ENCODE data around the gene PPIG. TPM values are rescaled to one million over a fixed set of nuclear protein-coding genes. Genes with fewer than 3 reads are reported as not detected.

The PPIG gene
- total RNA-seq, 1 donor from 2014 or later: 38.0 TPM

- Histone ChIP-seq H3K4me3 (no peak overlapping the region), H3K27ac (replicated peaks) (no peak overlapping the region), H3K4me1 (peaks cover 9% of the 10 kb centered on the region), H3K36me3 (no peaks in the 10 kb centered on the region), H3K9me3 (replicated peaks) (no peaks in the 10 kb centered on the region), H3K27me3 (ENCODE audit: low read depth) (no peaks in the 10 kb centered on the region)
- DNase-seq: no peak
- intact Hi-C loops (cut with micrococcal nuclease): no loop called here
- TF ChIP-seq CTCF (IDR thresholded peaks at IDR 0.05; ENCODE audit: borderline replicate concordance): no peak
Observed at GRCh38 chr2:169664978-169665930, 81.1 kb downstream of the PPIG start.

GRCh38 chr2:169667583-169667982 lies 83.4 kb downstream of the PPIG start:
- no peaks in the 10 kb centered on the region for H3K27me3 ChIP-seq (ENCODE audit: low read depth)
- H3K36me3 ChIP-seq: no peaks in the 10 kb centered on the region
- no peak for DNase-seq
- H3K9me3 ChIP-seq (replicated peaks): no peaks in the 10 kb centered on the region
- no peak overlapping the region for H3K4me3 ChIP-seq
- H3K27ac ChIP-seq (replicated peaks): no peak overlapping the region
- TF ChIP-seq CTCF (IDR thresholded peaks at IDR 0.05; ENCODE audit: borderline replicate concordance): no peak
- H3K4me1 ChIP-seq: peaks cover 9% of the 10 kb centered on the region
- intact Hi-C loops (cut with micrococcal nuclease): no loop called here

DNA sequence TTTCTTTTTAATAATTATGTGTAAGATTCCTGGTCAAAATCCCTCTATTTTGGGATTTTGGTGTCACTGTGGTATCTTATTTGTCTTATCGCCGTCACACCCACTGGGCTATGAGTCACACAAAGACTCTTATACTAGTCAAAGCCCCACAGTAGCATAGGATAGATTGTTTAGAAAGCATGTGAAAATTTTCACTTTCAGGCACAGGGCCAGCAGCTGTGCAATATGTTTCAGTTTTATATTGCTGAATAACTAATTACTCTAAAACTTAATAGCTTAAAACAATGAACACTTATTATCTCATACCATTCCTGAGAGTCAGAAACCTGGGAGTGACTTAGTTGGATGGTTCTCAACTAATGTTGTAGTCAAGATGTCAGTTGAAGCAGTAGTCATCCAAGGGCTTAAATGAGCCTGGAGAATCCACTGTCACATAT lies 86.1 kb downstream of the PPIG start:
- Histone ChIP-seq H3K27ac (replicated peaks) (no peak overlapping the region), H3K9me3 (replicated peaks) (no peaks in the 10 kb centered on the region), H3K27me3 (ENCODE audit: low read depth) (no peaks in the 10 kb centered on the region), H3K4me3 (no peak overlapping the region), H3K4me1 (peaks cover 3% of the 10 kb centered on the region), H3K36me3 (no peaks in the 10 kb centered on the region)
- DNase-seq: no peak
- TF ChIP-seq CTCF (IDR thresholded peaks at IDR 0.05; ENCODE audit: borderline replicate concordance): no peak
- intact Hi-C loops (cut with micrococcal nuclease): no loop called here

DNA sequence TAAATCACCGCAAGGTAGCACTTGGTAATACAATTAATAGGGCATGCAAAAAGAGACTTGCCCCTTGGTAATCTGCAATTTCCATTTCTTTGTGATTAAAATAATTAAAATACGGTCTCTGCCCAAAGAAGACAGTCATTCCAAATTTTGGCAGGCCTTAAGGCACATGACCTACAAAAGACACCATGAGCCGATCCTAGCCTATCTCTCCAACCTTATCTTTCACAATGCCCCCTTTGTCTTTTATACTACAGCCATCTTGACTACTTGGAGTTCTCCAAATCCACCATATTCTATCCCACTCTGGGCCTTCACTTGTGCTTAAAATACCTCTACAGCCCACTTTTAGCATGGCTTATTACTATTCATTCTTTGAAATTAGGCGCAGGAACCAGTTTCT lies 86.8 kb downstream of the PPIG start:
- H3K4me3 ChIP-seq: no peak overlapping the region
- no peak overlapping the region for H3K27ac ChIP-seq (replicated peaks)
- intact Hi-C loops (cut with micrococcal nuclease): no loop called here
- no peaks in the 10 kb centered on the region for H3K9me3 ChIP-seq (replicated peaks)
- no peak for DNase-seq
- no peaks in the 10 kb centered on the region for H3K4me1 ChIP-seq
- no peaks in the 10 kb centered on the region for H3K27me3 ChIP-seq (ENCODE audit: low read depth)
- H3K36me3 ChIP-seq: no peaks in the 10 kb centered on the region
- TF ChIP-seq CTCF (IDR thresholded peaks at IDR 0.05; ENCODE audit: borderline replicate concordance): no peak

DNA sequence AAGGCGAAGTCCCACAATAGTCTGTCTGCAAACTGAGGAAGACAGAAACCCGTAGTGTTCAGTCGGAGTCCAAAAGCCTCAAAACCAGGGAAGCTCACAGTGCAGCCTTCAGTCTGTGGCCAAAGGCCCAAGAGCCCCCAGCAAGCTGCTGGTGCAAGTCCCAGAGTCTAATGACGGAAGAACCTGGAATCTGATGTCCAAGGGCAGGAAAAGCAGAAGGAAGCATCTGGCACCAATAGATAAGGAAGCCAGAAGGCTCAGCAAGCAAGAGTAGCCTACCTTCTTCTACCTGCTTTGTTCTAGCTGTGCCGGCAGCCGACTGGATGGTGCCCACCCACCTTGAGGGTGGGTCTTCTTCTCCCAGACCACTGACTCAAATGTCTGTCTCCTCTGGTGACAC lies 88.3 kb downstream of the PPIG start:
- intact Hi-C loops (cut with micrococcal nuclease): no loop called here

More for the DNA sequence above, 88.3 kb downstream of the PPIG start:
- no peaks in the 10 kb centered on the region for H3K4me1 ChIP-seq
- no peak for TF ChIP-seq CTCF (IDR thresholded peaks at IDR 0.05; ENCODE audit: borderline replicate concordance)
- no peaks in the 10 kb centered on the region for H3K9me3 ChIP-seq (replicated peaks)
- no peak overlapping the region for H3K4me3 ChIP-seq
- no peak overlapping the region for H3K27ac ChIP-seq (replicated peaks)
- DNase-seq: no peak
- H3K27me3 ChIP-seq (ENCODE audit: low read depth): no peaks in the 10 kb centered on the region
- no peaks in the 10 kb centered on the region for H3K36me3 ChIP-seq
